CD4-positive, alpha-beta T cell treated with Interferon alpha-2 for 1 hour (primary cell): ENCODE measurements around the gene RELL1.

ENCODE experiments used
- DNase-seq, 2 donors: peaks; one replicate each; pipeline ENCODE4 v3.0.0-alpha.2; 2020 to 2022

The RELL1 gene

GRCh38 chr4:37631551-37631950 lies 54.6 kb downstream of the RELL1 start:
- no peak for DNase-seq

- DNase-seq, result no peak
Observed at GRCh38 chr4:37629713-37630112, 56.5 kb downstream of the RELL1 start.

GRCh38 chr4:37628977-37629609 lies 57.1 kb downstream of the RELL1 start:
- DNase-seq, result peak in 1 of 2 donors; percentile 6

GRCh38 chr4:37627263-37627662 lies 58.9 kb downstream of the RELL1 start:
- DNase-seq, result no peak

- no peak for DNase-seq
Observed at GRCh38 chr4:37625499-37625898, 60.7 kb downstream of the RELL1 start.

- no peak for DNase-seq
Observed at GRCh38 chr4:37623940-37624339, 62.2 kb downstream of the RELL1 start.

GRCh38 chr4:37623125-37623524 lies 63.1 kb downstream of the RELL1 start:
- DNase-seq, result no peak

GRCh38 chr4:37620176-37620575 lies 66.0 kb downstream of the RELL1 start:
- DNase-seq, result no peak

- no peak for DNase-seq
Observed at GRCh38 chr4:37615720-37616063, 70.5 kb downstream of the RELL1 start.

- DNase-seq, result no peak
Observed at GRCh38 chr4:37615059-37615719, 71.0 kb downstream of the RELL1 start.

- DNase-seq, result no peak
Observed at GRCh38 chr4:37612811-37613210, 73.4 kb downstream of the RELL1 start.

GRCh38 chr4:37609626-37610025 lies 76.5 kb downstream of the RELL1 start:
- no peak for DNase-seq

GRCh38 chr4:37607018-37607417 lies 79.2 kb downstream of the RELL1 start:
- DNase-seq, result no peak

GRCh38 chr4:37605843-37606565 lies 80.2 kb downstream of the RELL1 start:
- no peak for DNase-seq

GRCh38 chr4:37604461-37604860 lies 81.7 kb downstream of the RELL1 start:
- no peak for DNase-seq

- no peak for DNase-seq
Observed at GRCh38 chr4:37603711-37604110, 82.5 kb downstream of the RELL1 start.

- DNase-seq, result peak; percentile 69 to 73
Observed at GRCh38 chr4:37603070-37603468, 83.1 kb downstream of the RELL1 start.

GRCh38 chr4:37602454-37603069 lies 83.6 kb downstream of the RELL1 start:
- no peak for DNase-seq

GRCh38 chr4:37601531-37601930 lies 84.6 kb downstream of the RELL1 start:
- DNase-seq, result no peak

- DNase-seq, result no peak
Observed at GRCh38 chr4:37599092-37599790, 86.9 kb downstream of the RELL1 start.

GRCh38 chr4:37597034-37597433 lies 89.1 kb downstream of the RELL1 start:
- DNase-seq, result no peak

GRCh38 chr4:37595875-37596680 lies 90.1 kb downstream of the RELL1 start:
- no peak for DNase-seq
